GM21423 (cell line): ENCODE measurements around the gene RAB22A.

Experiments used
- ATAC-seq: cut with Tn5 transposase; IDR thresholded peaks from one replicate; pipeline ENCODE4 v1.9.1; 2021; ENCODE audit warnings: mild to moderate bottlenecking, moderate library complexity; ENCODE audit not compliant: unreplicated experiment

Gene RAB22A

DNA sequence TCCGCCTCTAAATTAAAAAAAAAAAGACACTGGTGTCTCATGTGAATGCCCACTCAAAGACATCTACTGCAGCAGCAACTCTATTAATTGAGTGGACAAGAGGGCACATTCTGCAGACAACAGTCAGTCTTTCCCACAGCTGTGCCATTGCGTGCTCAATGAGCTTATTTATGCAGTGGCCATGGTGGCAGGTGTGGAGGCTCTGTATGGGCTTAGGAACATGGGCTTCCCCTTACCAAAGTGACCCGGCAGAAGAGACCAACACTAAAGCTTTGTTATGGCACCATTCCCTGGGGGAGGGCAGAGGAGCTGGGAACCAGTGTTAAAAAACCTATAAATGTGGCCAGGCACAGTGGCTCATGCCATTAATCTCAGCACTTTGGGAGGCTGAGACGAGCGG is 75.3 kb downstream of the RAB22A start:
- no peak for ATAC-seq

GRCh38 chr20:58388028-58388601 is 78.6 kb downstream of the RAB22A start:
- no peak for ATAC-seq

GRCh38 chr20:58388882-58389323 is 79.4 kb downstream of the RAB22A start, which contains the start of gene VAPB:
VAPB (plus strand) TSS chr20:58389229; CDS start chr20:58389460, 231 bp downstream.
- peak; percentile 97 for ATAC-seq

- ATAC-seq, result peak; percentile 37
Observed at GRCh38 chr20:58389324-58389967, 79.9 kb downstream of the RAB22A start.

DNA sequence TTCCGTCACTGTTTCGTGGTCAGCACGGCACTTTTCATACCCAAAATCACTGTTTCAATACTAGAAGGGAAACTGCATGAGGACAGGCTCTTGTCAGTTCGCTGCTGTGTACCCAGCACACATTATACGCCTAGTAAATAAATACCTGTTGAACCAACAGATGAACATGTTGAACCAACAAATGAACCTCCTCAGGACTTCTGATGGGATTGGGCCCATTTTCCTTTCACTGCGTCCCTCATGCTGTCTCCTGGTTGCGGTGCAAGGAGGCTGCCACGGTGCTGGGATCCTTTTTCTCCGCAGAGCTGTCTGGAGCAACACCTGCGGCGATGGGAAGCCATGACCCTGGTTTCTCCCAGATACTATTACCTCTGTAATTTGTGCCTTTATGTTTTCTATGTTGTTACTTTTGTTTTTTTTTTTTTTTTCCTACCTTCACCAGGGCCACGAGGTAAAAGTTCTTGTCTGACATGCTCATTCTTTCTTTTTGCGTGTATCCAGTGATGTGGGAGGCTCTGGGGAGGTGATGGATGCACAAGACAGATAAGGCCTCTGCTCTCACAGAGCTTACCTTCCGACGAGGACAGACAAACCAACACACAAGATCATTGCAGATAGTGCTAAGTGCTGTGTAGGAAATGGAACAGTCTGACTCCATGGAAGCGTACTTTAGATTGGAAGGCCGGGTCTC is 80.6 kb downstream of the RAB22A start:
- no peak for ATAC-seq

- no peak for ATAC-seq
Observed at GRCh38 chr20:58390659-58391035, 81.1 kb downstream of the RAB22A start.

DNA sequence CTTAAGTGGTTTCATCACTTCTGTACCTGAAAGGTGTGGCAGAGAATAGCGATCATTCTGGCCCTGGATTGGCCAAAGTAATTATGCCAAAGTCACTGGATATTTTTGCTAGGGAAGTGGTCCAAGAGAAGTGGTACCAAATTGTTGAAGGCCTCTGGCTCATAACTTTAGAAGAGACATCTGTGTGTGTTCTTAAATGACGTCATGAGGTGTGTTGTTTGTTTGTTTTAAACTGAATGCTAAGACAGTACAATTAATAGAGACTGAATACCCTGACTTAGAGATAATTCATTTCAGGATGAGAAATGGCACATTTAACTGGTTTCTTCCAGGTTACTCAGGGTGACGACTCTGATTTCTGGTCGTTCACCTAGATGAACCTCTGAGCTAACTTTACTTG is 82.8 kb downstream of the RAB22A start:
- no peak for ATAC-seq

GRCh38 chr20:58393299-58393698 is 83.8 kb downstream of the RAB22A start:
- ATAC-seq, result no peak

DNA sequence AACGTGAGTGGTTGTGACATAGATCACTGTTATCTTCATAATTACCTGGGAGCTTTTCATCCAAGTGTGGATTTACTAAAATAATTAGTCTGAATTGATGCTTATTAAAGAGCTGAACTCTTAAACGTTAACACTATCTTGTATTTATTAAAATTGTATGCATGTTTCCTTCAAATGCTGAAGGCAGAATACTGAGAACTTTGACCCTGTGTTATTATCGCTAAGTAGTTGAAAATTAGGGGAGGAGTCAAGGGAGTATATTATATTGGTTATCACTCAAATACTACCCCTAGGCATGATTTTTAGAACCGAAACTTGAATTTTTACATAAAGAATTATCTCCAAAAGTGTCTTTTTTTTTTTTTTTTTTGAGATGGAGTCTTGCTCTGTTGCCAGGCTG is 85.3 kb downstream of the RAB22A start:
- ATAC-seq, result no peak

DNA sequence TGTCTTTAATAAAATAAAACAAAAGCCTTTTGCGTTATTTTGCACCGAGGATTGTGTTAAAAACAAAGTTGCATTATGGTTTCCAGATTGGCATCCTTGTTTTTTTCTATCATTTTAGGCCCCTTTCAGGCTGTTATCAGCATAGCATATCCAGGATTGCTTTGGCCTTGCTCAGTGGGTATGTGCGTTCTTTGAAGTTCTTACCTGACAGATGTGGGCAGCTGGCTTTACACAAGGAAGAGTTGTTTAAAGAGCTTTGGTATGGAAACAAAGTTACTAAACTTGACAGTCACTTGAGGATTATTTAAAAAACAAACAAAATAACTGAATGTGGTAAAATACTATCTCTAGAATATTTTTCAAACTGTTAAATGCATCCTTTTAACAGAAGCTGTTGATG is 86.1 kb downstream of the RAB22A start:
- ATAC-seq, result no peak

GRCh38 chr20:58397429-58397828 is 87.9 kb downstream of the RAB22A start:
- no peak for ATAC-seq

DNA sequence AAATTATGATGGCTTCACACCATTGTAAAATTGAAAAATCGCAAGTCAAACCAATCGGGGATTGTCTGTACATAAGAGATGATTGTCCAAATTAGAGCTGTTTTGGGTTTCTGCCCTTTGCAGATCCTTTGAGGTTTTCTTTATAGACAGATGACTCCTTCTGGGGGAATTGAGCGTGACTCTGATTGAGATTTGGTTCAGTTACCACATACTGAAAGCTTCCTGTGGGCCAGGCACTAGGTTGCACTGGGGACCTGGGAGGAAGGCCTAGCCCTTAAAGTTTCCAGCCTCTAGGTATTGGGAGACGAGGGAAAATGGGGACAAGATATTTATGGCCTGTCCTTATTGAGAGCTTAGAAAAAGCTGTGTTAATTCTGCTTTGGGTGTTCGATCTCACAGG is 88.7 kb downstream of the RAB22A start:
- ATAC-seq, result no peak

GRCh38 chr20:58399926-58400325 is 90.4 kb downstream of the RAB22A start:
- ATAC-seq, result no peak

DNA sequence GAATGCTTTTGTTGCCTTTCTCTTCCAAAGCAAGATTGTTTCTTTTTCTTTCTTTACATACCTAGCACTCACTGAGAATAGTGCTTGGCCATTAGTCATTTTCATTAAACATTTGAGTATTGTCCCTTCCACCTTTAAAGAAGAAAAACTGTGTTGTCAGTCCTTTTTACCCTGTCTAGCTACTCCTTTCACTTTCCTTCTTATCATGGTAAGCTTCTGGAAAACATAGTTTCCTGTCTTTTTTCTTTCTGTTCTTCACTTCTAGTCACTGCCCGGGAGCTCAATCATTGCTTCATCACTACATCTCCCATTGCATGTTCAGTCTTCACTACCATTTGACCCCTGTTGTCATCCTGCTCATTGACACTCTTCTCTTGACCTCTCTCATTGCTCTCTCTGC is 91.6 kb downstream of the RAB22A start:
- no peak for ATAC-seq

GRCh38 chr20:58402305-58402704 is 92.8 kb downstream of the RAB22A start:
- ATAC-seq, result no peak

- peak; percentile 73 for ATAC-seq
Observed at GRCh38 chr20:58402827-58403226, 93.3 kb downstream of the RAB22A start.

GRCh38 chr20:58403272-58403671 is 93.8 kb downstream of the RAB22A start:
- ATAC-seq, result peak; percentile 25

DNA sequence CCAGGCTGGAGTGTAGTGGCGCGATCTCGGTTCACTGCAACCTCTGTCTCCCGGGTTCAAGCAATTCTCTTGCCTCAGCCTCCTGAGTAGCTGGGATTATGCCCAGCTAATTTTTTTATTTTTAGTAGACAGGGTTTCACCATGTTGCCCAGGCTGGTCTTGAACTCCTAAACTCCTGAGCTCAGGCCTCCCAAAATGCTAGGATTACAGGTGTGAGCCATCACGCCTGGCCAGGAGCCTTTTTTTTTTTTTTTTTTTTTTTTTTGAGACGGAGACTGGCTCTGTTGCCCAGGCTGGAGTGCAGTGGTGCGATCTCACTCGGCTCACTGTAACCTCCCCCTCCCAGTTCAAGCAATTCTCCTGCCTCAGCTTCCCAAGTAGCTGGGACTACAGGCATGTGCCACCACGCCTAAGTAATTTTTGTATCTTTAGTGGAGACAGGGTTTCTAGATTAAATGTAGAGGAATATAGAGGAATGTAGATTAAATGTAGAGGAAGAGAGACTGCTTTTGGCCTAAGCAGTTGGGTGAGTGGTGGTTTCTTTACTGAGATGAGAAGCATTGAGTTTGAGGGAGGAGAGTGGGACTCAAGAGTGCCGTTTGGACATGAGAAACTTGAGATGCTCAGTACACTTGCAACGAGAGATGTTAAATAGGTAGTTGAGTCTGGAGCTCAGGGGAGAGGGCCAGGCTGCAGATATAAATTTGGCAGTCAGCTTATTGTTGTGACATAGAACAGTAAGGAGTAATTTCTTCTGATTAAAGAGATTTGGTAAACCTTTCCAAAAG is 96.2 kb downstream of the RAB22A start:
- ATAC-seq, result no peak

GRCh38 chr20:58406422-58407001 is 97.0 kb downstream of the RAB22A start:
- no peak for ATAC-seq

DNA sequence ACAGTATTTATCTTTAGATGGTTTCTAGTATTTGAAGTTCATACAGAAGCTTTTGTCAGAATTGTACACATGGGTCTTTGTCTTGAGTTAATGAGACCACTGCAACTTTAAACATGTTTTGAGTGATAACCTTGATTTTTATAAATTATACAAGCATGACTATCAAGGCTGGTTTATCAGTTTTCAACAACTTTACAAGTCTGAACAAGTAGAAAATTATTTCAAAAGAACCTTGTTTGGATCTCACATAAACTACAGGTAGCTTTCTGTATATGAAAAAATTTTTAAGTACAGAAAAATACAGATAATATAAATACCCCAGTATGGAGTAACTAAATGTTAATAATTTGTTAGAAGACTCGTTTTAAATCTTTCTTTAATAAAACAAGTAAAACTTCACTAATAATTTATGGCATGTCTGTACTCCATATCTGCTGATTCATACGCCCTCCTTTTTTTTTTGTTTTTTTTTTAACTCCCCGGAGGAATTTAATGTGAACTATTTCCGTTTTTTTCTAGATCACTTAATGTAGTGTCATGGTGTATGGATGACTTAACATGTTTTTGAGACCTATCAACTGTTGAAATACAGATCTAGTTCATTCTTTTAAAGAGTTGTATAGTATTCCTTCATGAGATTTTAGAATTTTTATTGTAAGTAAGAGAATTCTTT is 97.8 kb downstream of the RAB22A start:
- no peak for ATAC-seq
